HG03196 (cell line): ENCODE measurements around the gene SH3RF3.

ENCODE experiments used
- ATAC-seq: cut with Tn5 transposase; IDR thresholded peaks from one replicate; pipeline ENCODE4 v1.9.1; 2021; ENCODE audit not compliant: unreplicated experiment

SH3RF3 gene

DNA sequence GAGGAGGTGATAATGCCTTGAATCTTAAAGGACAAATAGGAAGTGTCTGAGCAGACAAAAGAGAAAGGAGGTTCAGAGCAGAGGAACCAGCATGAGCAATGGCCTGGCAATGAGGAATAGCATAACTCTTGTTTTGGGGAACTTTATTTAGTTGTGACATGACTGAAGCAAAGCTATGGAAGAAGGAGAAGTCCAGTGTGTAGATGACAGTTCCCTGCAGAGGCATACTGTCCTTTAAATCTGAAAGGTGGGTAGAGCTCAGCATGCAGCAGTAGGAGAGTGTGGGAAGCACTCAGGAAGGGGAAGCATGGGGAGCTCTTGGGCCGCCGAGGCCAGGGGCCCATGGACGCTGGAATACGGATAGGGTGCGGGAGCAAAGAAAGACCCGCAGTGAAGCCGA is 311.0 kb downstream of the SH3RF3 start:
- ATAC-seq, result no peak

- ATAC-seq, result no peak
Observed at GRCh38 chr2:109440499-109441156, 311.6 kb downstream of the SH3RF3 start.

GRCh38 chr2:109442715-109443319 is 313.8 kb downstream of the SH3RF3 start:
- ATAC-seq, result no peak

GRCh38 chr2:109444916-109445315 is 315.9 kb downstream of the SH3RF3 start:
- no peak for ATAC-seq

- no peak for ATAC-seq
Observed at GRCh38 chr2:109446278-109447131, 317.5 kb downstream of the SH3RF3 start.

DNA sequence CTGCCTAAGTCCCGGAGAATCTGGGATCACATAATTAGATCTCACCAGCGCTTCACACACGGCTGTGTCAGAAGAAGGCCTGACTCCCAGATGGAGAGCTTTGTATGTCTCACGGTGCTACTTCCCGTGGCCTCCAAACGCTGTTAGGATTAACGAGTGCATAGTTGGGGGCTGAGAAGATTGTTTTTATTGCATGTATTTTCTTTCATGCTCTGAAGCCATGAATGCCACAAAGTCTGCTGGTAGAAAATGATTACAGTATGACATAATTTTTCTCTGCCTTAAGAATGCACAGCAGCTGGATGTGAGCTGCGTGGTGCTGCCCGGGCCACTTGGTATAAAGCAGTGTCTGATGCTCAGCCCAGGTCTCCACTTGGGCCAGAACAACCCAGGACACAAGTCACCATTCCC is 318.3 kb downstream of the SH3RF3 start:
- ATAC-seq, result no peak

- ATAC-seq, result no peak
Observed at GRCh38 chr2:109447776-109448175, 318.8 kb downstream of the SH3RF3 start.

DNA sequence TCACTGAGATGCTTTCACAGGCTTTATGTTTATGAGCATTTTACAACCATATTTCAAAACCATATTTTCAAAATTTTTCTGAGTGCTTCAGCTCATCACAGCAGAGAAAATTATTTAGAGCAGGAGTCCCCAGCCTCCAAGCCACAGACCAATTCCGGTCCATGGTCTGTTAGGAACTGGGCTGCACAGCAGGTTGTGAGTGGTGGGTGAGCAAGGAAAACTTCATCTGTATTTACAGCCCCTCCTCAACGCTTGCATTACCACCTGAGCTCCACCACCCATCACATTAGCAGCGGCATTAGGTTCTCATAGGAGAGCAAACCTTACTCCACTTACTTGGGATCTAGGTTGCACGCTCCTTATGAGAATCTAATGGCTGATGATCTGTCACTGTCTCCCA is 319.2 kb downstream of the SH3RF3 start:
- ATAC-seq, result no peak

DNA sequence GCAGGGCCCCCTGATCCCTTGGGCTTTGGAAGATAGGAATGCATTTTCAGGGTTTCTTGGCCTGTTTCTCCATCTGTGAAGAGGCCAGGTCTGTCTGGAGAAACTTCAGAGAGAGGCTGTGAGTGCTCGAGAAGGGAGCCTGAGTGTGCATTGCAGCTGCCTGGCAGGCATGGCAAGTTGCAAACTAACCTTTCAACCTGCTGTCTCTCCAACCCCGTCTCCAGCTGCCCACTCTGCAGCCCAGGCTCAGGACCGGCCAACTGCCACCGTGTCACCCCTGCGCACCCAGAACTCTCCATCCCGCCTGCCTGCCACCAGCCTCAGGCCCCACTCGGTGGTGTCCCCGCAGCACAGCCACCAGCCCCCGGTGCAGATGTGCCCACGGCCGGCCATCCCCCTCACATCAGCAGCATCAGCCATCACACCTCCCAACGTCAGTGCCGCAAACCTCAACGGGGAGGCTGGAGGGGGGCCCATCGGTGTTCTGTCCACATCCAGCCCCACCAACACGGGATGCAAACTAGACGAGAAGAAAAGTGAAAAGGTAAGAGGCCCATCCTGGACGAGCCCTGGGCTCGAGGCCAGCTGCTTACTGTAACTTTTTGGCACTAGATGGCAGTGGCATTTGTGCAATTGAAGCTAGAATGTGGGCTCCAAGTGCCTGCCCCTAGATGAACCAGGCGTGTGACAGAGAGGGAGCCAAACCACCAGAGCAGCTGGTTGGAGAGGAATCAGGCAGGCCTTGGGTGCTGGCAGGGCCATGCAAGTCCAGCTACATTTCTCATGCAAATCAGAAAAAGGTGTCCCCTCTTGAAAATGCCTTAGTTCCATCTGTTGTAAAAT is 320.2 kb downstream of the SH3RF3 start:
- no peak for ATAC-seq

DNA sequence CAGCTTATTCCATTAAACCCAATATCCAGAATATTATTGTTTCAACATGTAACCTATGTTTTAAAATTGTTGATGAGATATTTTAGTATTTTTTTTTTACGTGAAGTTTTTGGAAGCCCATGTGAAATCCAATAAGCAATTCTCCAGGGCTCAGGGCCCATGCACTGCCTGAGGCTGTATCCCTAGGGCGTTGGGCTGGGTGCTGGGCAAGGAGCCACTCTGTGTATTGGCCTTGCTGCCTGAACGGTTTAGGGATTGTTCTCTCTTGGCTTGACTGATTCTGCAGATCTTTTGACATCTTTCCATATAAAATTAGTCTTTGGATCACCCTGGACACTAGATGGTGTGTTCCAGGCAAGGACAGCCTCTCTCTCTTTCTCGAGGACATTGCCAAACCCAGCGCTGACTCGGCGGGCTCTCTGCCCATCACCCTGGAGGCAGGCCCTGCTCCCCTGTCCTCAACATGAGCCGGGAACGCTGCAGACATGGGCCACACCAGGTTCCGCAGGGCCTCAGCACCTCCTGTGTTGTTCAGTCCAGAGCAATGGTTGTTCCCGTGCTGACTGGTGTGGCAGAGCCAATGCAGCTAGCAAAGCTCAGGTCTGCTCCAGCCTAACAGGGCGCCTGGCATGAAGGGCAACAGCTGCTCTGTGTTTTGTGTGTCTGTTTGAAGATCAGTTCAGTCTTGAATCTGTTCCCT is 321.7 kb downstream of the SH3RF3 start:
- no peak for ATAC-seq

GRCh38 chr2:109451671-109452070 is 322.7 kb downstream of the SH3RF3 start:
- no peak for ATAC-seq

- ATAC-seq, result no peak
Observed at GRCh38 chr2:109452318-109453305, 323.6 kb downstream of the SH3RF3 start.

GRCh38 chr2:109453371-109453995 is 324.5 kb downstream of the SH3RF3 start:
- ATAC-seq, result no peak

- no peak for ATAC-seq
Observed at GRCh38 chr2:109454304-109454703, 325.3 kb downstream of the SH3RF3 start.

- ATAC-seq, result no peak
Observed at GRCh38 chr2:109454765-109455394, 325.9 kb downstream of the SH3RF3 start.

DNA sequence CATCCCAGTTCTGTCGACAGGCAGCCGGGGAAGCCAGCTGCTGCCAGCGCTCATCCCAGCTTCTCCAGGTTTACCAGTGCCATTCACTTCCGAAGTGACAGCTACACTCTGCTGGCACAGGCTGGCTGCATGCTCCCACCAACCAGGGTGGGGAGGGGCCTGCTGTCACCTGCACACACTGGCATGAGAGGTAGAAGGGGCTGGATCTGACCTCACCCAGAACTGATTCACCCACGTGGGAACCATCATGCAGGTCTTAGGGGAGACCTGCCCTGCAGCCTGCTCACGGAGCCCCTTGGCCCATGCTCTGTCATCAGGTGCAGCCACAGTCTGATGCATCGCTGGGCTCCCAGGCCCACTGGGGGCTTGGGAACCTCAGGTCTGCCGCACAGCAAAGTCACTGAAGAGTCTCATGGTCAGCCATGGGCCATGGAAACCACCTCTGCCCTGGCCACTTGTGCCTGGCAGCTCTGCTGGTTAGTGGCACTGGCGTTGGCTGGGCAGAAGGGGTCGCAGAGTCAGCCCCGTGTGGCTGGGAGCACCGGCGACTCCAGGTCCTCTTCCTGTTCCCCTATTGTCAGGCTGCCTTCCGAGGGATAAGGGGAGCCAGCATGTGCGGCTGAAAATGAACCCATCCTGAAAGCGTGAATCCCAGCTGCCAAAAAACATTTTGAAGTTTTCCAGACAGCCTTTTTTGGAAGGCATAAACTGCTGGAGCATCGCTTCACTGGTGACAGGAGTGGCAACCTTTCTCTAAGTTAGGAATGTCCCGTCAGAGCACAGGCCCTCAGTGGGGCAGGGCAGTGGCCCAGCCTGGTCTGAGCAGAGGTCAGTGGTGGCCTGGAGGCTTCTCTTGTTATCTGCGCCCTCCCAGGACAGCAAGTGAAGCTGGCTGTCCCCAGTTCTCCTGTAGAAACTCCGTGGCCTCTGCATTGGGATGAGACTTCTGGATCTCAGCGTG is 327.0 kb downstream of the SH3RF3 start:
- ATAC-seq, result no peak

GRCh38 chr2:109456776-109457175 is 327.8 kb downstream of the SH3RF3 start:
- no peak for ATAC-seq
